ENCODE data around the gene PRKCG.
"Not testable (repeated sequence)": the region's sequence is repeated elsewhere in the genome, so short reads cannot be mapped to it uniquely, and the experiment has no call there.

PRKCG gene

DNA sequence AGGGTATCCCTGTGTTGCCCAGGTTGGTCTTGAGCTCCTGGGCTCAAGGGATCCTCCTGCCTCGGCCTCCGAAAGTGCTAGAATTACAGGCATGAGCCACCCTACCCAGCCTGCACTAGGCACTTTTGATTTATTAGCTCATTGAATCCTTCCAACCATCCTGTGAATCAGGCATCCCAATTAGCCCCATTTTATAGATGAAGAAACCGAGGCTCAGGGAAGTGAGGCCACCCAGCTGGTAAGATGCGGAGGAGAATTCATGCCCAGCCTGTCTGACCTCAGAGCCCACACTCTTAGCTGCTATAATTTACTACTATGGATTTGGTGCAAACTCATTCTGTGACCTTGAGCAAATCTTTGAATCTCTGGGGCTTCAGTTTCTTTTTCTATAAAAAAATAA lies 62.9 kb downstream of the PRKCG start:
- DNase-seq (ENCODE audit: low read depth) = no peak

DNA sequence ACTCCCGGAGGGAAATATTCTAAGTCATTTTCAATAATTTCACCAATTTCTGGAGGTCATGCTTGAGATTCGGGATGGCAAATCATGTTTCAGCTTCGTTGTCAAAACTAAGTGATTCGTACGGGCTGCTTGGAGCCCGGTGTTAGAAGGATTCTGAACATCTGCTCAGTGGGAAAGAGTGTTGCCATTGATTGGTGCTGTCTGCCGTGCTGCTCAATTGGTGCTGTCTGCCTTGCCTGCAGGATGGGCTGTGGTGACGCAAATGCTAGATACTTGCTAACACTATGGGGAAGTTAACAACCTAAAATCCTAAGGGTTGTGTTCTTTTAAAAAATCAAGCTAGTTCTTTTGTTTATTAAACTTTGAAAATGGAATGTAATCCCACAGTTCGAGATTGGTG lies 63.4 kb downstream of the PRKCG start:
- DNase-seq (ENCODE audit: low read depth) = no peak

DNA sequence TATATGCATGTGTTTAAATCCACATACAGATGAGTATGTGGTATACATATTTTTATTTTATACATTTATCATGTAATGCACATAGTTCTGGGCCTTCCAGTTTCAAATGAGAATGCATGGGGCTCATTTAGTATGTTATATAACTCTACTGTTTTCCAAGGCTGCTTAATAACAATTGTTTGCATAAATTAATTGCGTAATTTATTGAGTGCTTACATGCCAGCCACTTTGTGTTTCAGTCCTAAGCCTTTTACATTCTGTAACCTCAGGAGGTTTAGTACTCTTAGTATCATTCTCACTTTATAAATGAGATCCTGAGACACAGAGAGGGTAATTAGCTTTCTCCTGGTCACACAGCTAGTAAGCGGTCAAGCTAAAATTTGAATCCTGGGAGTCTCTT lies 64.0 kb downstream of the PRKCG start:
- DNase-seq (ENCODE audit: low read depth) = no peak

DNA sequence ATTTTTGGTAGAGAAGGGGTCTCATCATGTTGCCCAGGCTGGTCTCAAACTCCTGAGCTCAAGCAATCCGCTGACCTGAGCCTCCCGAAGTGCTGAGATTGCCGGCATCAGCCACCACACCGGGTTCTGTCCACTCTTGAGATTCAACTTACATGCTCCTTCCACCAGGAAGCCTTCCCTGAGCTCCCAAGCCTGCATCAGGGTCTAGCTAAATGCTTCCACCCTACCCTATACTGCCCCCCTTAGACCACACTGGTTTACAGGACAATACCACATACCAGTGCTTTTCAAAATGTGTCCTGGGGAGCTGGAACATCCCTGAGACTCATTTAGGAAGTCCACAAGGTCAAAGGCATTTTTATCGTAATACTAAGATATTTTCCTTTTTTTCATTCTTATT lies 65.6 kb downstream of the PRKCG start:
- DNase-seq (ENCODE audit: low read depth) = no peak

DNA sequence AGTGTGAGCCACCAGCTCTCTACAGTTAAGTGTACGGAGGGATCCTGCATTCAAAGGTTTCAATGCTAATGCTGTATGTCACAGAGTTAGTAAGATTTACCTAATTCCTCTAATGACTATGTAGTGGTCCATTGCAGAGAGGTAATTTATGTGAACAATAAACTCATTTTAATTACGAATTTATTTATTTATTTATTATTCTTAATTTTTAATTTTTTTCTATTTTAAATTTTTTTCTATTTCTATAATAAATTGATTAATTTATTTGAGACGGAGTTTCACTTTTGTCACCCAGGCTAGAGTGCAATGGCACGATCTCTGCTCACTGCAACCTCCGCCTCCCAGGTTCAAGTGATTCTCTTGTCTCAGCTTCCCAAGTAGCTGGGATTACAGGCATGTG lies 66.6 kb downstream of the PRKCG start:
- DNase-seq (ENCODE audit: low read depth) = not testable (repeated sequence)

DNA sequence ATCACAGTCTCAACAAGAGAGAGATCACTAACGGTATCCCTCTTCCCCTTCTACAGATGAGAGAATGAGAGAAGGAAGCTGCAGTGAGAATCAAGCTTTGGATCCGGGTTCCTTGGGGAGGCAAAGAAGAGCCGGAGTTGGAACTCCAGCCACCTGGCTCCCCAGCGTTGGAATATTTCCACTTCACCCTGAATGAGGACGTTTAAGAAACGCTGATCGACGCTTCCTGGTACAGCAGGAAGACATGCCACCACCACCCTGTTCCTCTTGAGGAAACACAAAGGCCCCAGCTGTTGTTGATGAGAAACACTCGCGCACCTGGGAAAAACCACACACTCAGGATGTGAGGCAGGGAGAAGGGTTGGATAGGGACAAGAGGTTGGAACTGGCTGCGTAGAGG lies 69.4 kb downstream of the PRKCG start:
- no peak for DNase-seq (ENCODE audit: low read depth)

GRCh38 chr19:53951947-53952346 lies 70.0 kb downstream of the PRKCG start:
- no peak for DNase-seq (ENCODE audit: low read depth)

DNA sequence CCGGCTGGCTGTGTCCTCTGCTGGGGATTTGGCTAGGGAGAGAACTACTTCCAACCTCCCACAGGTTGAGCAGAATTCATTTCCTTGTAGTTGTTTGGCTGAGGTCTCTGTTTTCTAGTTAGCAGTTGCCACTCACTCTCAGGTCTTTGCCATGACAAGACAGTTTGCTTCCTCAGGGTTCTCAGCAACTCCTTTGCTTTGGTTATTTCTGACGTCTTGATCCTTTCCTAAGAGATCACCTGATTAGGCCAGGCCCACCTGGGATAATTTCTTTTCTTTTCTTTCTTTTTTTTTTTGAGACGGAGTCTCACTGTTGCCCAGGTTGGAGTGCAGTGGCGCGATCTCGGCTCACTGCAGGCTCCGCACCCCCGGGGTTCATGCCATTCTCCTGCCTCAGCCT lies 71.4 kb downstream of the PRKCG start:
- DNase-seq (ENCODE audit: low read depth) = no peak

Data from GM04504 (cell line).